GM23248 (cell line): Measurements from ENCODE around the gene SHB. TPM values are rescaled to one million over a fixed set of nuclear protein-coding genes. Genes with fewer than 3 reads are reported as not detected.
"Not testable (repeated sequence)": the region's sequence is repeated elsewhere in the genome, so short reads cannot be mapped to it uniquely, and the experiment has no call there.

Experiments
- DNase-seq: peaks from one replicate; pipeline ENCODE4 v3.0.0-alpha.2; 2015
- H2AFZ ChIP-seq: fragments of 200-600 bp; sonication (generic); 2 replicates; pipeline ENCODE4 v1.6.1; 2016; ENCODE audit warnings: antibody characterized with exemption
- H3F3A ChIP-seq: fragments of 200-600 bp; sonication (generic); 2 replicates; pipeline ENCODE4 v1.6.1; 2016; ENCODE audit warnings: mild to moderate bottlenecking, antibody characterized with exemption, mixed run types; ENCODE audit not compliant: insufficient read depth
- H3K27ac ChIP-seq: fragments of 200-600 bp; sonication (generic); 2 replicates; pipeline ENCODE4 v1.5.1; 2016; ENCODE audit warnings: mild to moderate bottlenecking
- H3K27me3 ChIP-seq: fragments of 200-600 bp; sonication (generic); replicated peaks from 2 replicates; pipeline ENCODE4 v1.6.1; 2016; ENCODE audit warnings: mild to moderate bottlenecking; ENCODE audit not compliant: insufficient read depth
- H3K36me3 ChIP-seq: fragments of 200-600 bp; sonication (generic); 2 replicates; pipeline ENCODE4 v1.6.1; 2016; ENCODE audit warnings: low read depth, mild to moderate bottlenecking
- H3K4me1 ChIP-seq: fragments of 200-600 bp; sonication (generic); 2 replicates; pipeline ENCODE4 v1.6.1; 2016; ENCODE audit warnings: mild to moderate bottlenecking; ENCODE audit not compliant: insufficient read depth
- H3K4me2 ChIP-seq: fragments of 200-600 bp; sonication (generic); one replicate; pipeline ENCODE4 v1.6.1; 2016; ENCODE audit warnings: mild to moderate bottlenecking; ENCODE audit not compliant: unreplicated experiment
- H3K4me3 ChIP-seq: fragments of 200-600 bp; sonication (generic); 2 replicates; pipeline ENCODE4 v1.5.1; 2016; ENCODE audit warnings: mild to moderate bottlenecking
- H3K79me2 ChIP-seq: fragments of 200-600 bp; sonication (generic); 2 replicates; pipeline ENCODE4 v1.6.1; 2016; ENCODE audit warnings: mild to moderate bottlenecking; ENCODE audit not compliant: insufficient read depth
- H3K9ac ChIP-seq: fragments of 200-600 bp; sonication (generic); 2 replicates; pipeline ENCODE4 v1.6.1; 2016; ENCODE audit warnings: mild to moderate bottlenecking
- H3K9me2 ChIP-seq: fragments of 200-600 bp; sonication (generic); 2 replicates; pipeline ENCODE4 v1.6.1; 2016; ENCODE audit warnings: mixed run types, mild to moderate bottlenecking, moderate library complexity; ENCODE audit not compliant: insufficient read depth
- H3K9me3 ChIP-seq: fragments of 200-600 bp; sonication (generic); one replicate; pipeline ENCODE4 v1.6.1; 2017; ENCODE audit warnings: low read depth
- H4K20me1 ChIP-seq: fragments of 200-600 bp; sonication (generic); 2 replicates; pipeline ENCODE4 v1.6.0; 2016; ENCODE audit not compliant: insufficient read depth
- EZH2 ChIP-seq: fragments of 200-600 bp; sonication (generic); IDR thresholded peaks from 2 replicates; pipeline ENCODE4 v1.6.1; 2018; ENCODE audit warnings: antibody characterized with exemption, mild to moderate bottlenecking; ENCODE audit not compliant: insufficient read depth, poor library complexity, severe bottlenecking
- EZH2phosphoT487 ChIP-seq: fragments of 200-600 bp; sonication (generic); IDR thresholded peaks from 2 replicates; pipeline ENCODE4 v1.6.1; 2018; ENCODE audit warnings: antibody characterized with exemption, moderate library complexity, mild to moderate bottlenecking, low read depth; ENCODE audit not compliant: insufficient read depth
- WGBS, 2 experiments: methylation state at CpG; one replicate each; pipeline ENCODE4 v1.1.6; 2015 to 2017; ENCODE audit warnings: low lambda C conversion rate in 2 of 2, low coverage in 1 of 2; ENCODE audit errors: missing lambda C conversion rate in 2 of 2; 5-methylcytosine and 5-hydroxymethylcytosine counted together
- in situ Hi-C: fragments of 300-500 bp; cut with MboI; formaldehyde crosslinking; loops from 2 replicates; pipeline ENCODE4 v1.15.0; 2020
- polyA plus RNA-seq: library from polyadenylated mRNA; unstranded; fragments of >200 nt; fragmentation: Nextera tagmentation; extraction: Ambion mirVana; gene quantifications from 2 replicates; pipeline ENCODE4 v1.2.1, GENCODE V29; 2016
- total RNA-seq: library from RNA; depleted of rRNA; stranded (reverse); fragments of >200 nt; shearing (Covaris generic); gene quantifications from 2 replicates; pipeline ENCODE4 v1.2.3, GENCODE V29; 2014

The SHB gene
- total and polyA plus RNA-seq, 2 experiments from 2014 or later, result 3.9 to 11.1 TPM

GRCh38 chr9:37892063-37892462, 177.0 kb downstream of the SHB start:
- H3K27ac ChIP-seq, result no peak overlapping the region
- DNase-seq, result no peak
- TF ChIP-seq EZH2 (no peak), EZH2phosphoT487 (no peak)
- H2AFZ ChIP-seq, result no peak overlapping the region
- 90 to 97% methylated on average over 8 of the region's 8 CpGs for WGBS, 2 experiments
- H3K36me3 ChIP-seq, result peaks cover 28% of the 10 kb centered on the region
- H3K79me2 ChIP-seq, result peaks cover 40% of the 10 kb centered on the region; the same call in 1 of the 2 replicates
- H3F3A ChIP-seq, result 0 out of 2 replicates have a peak, but pooled peaks cover 5% of the 10 kb centered on the region
- H3K9me2 ChIP-seq, result no peaks in the 10 kb centered on the region
- H3K4me3 ChIP-seq, result no peak overlapping the region
- no peaks in the 10 kb centered on the region for H4K20me1 ChIP-seq
- H3K9ac ChIP-seq, result no peak overlapping the region
- H3K27me3 ChIP-seq, result no peaks in the 10 kb centered on the region
- H3K9me3 ChIP-seq, result no peaks in the 10 kb centered on the region
- H3K4me1 ChIP-seq, result no peaks in the 10 kb centered on the region
- in situ Hi-C loops, result no loop called here
- no peak overlapping the region for H3K4me2 ChIP-seq

- H3K9me3 ChIP-seq, H3K9me2 ChIP-seq, DNase-seq, H4K20me1 ChIP-seq, H2AFZ ChIP-seq, in situ Hi-C loops, H3K4me1 ChIP-seq, H3K4me3 ChIP-seq, H3K27me3 ChIP-seq, H3F3A ChIP-seq, H3K4me2 ChIP-seq, H3K9ac ChIP-seq, H3K27ac ChIP-seq: not testable (repeated sequence)
- Histone ChIP-seq H3K79me2 (peaks cover 32% of the 10 kb centered on the region; the same call in 1 of the 2 replicates), H3K36me3 (peaks cover 20% of the 10 kb centered on the region)
- 93 to 96% methylated on average over 15 to 17 of the region's 17 CpGs for WGBS, 2 experiments
These were observed 178.0 kb downstream of the SHB start for GRCh38 chr9:37891042-37891441.

- Histone ChIP-seq H3F3A (0 out of 2 replicates have a peak, but pooled peaks cover 5% of the 10 kb centered on the region), H3K79me2 (peaks cover 27% of the 10 kb centered on the region; the same call in 1 of the 2 replicates), H3K9me3 (no peaks in the 10 kb centered on the region), H3K4me3 (no peak overlapping the region), H2AFZ (no peak overlapping the region), H3K27ac (no peak overlapping the region), H3K4me2 (no peak overlapping the region), H4K20me1 (no peaks in the 10 kb centered on the region), H3K27me3 (no peaks in the 10 kb centered on the region), H3K9ac (no peak overlapping the region), H3K4me1 (no peaks in the 10 kb centered on the region), H3K36me3 (peaks cover 6% of the 10 kb centered on the region; the same call in 1 of the 2 replicates), H3K9me2 (no peaks in the 10 kb centered on the region)
- TF ChIP-seq EZH2, result no peak
- in situ Hi-C loops, result no loop called here
- no peak for DNase-seq
These were observed 179.5 kb downstream of the SHB start for GRCh38 chr9:37889536-37889935.

- H2AFZ ChIP-seq, H3K36me3 ChIP-seq, H3K9me3 ChIP-seq, H3K4me3 ChIP-seq, H3K4me1 ChIP-seq, H3K9ac ChIP-seq, H3K27me3 ChIP-seq, H3K9me2 ChIP-seq, H3K27ac ChIP-seq, DNase-seq, in situ Hi-C loops, H3K4me2 ChIP-seq, H3F3A ChIP-seq, H4K20me1 ChIP-seq: not testable (repeated sequence)
- WGBS, 2 experiments, result 89 to 90% methylated on average over 11 of the region's 11 CpGs
- peaks cover 34% of the 10 kb centered on the region; the same call in 1 of the 2 replicates for H3K79me2 ChIP-seq
These were observed 180.9 kb downstream of the SHB start for GRCh38 chr9:37887977-37888583.

- in situ Hi-C loops, result no loop called here
- WGBS, 2 experiments, result 95 to 96% methylated on average over 2 of the region's 2 CpGs
- no peak overlapping the region for H2AFZ ChIP-seq
These were observed 188.0 kb downstream of the SHB start for GRCh38 chr9:37880916-37881479.

More at GRCh38 chr9:37880916-37881479, 188.0 kb downstream of the SHB start:
- Histone ChIP-seq H3K79me2 (peaks cover 14% of the 10 kb centered on the region; the same call in 1 of the 2 replicates), H4K20me1 (0 out of 2 replicates have a peak, but pooled peaks cover 5% of the 10 kb centered on the region), H3K9ac (no peak overlapping the region), H3K27ac (no peak overlapping the region), H3K9me2 (no peaks in the 10 kb centered on the region), H3K27me3 (no peaks in the 10 kb centered on the region), H3F3A (0 out of 2 replicates have a peak, but pooled peaks cover 3% of the 10 kb centered on the region), H3K4me1 (no peaks in the 10 kb centered on the region), H3K36me3 (peaks cover 6% of the 10 kb centered on the region; the same call in 1 of the 2 replicates), H3K4me3 (no peak overlapping the region), H3K4me2 (no peak overlapping the region), H3K9me3 (no peaks in the 10 kb centered on the region)
- TF ChIP-seq EZH2 (no peak), EZH2phosphoT487 (no peak)
- DNase-seq, result no peak
